Progenitor cell of endocrine pancreas (in vitro differentiated cells): ENCODE data around the gene SPEG. TPM values are rescaled to one million over a fixed set of nuclear protein-coding genes. Genes with fewer than 3 reads are reported as not detected.
"Not testable (repeated sequence)": the region's sequence is repeated elsewhere in the genome, so short reads cannot be mapped to it uniquely, and the experiment has no call there.

Experiments used
- DNase-seq: peaks from one replicate; pipeline ENCODE4 v3.0.0; 2021; ENCODE audit warnings: low spot score; ENCODE audit not compliant: unreplicated experiment
- H3K27ac Mint-ChIP-seq: 2 replicates; pipeline ENCODE4 v1.8.0; 2021; ENCODE audit warnings: mild to moderate bottlenecking, moderate library complexity, mixed read lengths
- H3K27me3 Mint-ChIP-seq: 2 replicates; pipeline ENCODE4 v1.8.0; 2021; ENCODE audit warnings: mixed read lengths
- H3K36me3 Mint-ChIP-seq: 2 replicates; pipeline ENCODE4 v1.8.0; 2022; ENCODE audit warnings: mixed read lengths; ENCODE audit not compliant: insufficient read depth
- H3K4me1 Mint-ChIP-seq: 2 replicates; pipeline ENCODE4 v1.8.0; 2021; ENCODE audit warnings: low read depth, mixed read lengths
- H3K4me3 Mint-ChIP-seq: 2 replicates; pipeline ENCODE4 v1.8.0; 2021; ENCODE audit warnings: low read depth, mild to moderate bottlenecking, moderate library complexity, mixed read lengths
- H3K9me3 Mint-ChIP-seq: 2 replicates; pipeline ENCODE4 v1.8.0; 2021; ENCODE audit warnings: low read depth, mixed read lengths
- CTCF ChIP-seq: fragments of 200-600 bp; sonication (generic); IDR thresholded peaks from one replicate; pipeline ENCODE4 v1.5.0; 2021; ENCODE audit warnings: antibody characterized with exemption, mild to moderate bottlenecking; ENCODE audit not compliant: unreplicated experiment
- total RNA-seq: library from RNA; stranded (reverse); gene quantifications from 2 replicates; pipeline ENCODE4 v1.2.1, GENCODE V29; 2021

The SPEG gene
- total RNA-seq, 1 donor from 2014 or later = 15.1 TPM

DNA sequence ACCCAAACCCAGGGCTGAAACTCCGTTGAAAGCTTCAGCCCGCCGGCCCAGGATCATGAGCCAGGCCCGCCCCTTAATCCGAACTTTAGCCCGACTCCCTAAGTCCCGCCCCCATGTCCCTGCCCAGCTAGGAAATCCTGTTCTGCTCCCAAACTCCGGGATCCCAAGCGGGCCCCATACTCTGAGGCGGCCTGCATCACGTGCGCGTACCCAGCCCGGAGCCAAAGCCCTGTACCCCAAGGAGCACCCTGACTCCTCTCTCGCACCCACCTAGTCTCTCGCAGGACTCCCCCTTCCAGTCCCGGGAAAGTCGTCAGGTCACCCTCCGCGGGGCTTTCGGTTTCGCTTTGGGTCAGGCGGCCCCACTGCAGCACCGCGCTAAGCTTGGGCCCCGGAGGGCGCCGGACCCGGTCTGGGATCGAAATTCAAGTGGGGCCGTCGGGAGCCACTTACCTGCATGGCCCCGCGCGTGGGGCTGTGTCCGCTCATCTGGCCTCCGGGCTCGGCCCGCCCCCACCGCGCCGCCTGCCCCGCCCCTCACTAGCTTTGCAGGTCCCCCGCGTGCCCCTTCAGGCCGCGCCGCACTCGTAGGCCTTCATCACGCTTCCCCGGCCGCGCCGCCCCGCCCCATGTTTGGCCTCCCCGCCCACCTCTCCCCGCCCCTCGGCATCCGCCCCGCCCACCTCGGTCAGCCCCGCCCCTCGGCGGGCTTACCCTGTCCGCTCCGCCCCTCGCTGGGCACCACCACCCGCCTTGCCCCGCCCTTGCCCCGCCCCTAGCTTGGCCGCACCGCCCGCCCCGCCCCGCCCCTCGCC lies 47.1 kb upstream of the SPEG start, which contains the start of gene DNPEP:
Gene DNPEP, minus strand, starts transcription at position 607 of the 815 bp plus-strand sequence. Its CDS starts 118 bp downstream, at position 489.
- Mint-ChIP-seq H3K36me3 (peaks cover 8% of the 10 kb centered on the region), H3K4me1 (peaks cover 3% of the 10 kb centered on the region), H3K27me3 (no peaks in the 10 kb centered on the region), H3K4me3 (peak within 1 kb of the TSS; percentile 89), H3K27ac (peak within 1 kb of the TSS; percentile 95), H3K9me3 (no peaks in the 10 kb centered on the region)
- peak; percentile 93 for DNase-seq
- no peak for TF ChIP-seq CTCF

- Mint-ChIP-seq H3K27ac (peak overlapping the region; percentile 76), H3K4me3 (peak overlapping the region; percentile 71), H3K4me1 (peaks cover 3% of the 10 kb centered on the region), H3K36me3 (peaks cover 8% of the 10 kb centered on the region), H3K27me3 (no peaks in the 10 kb centered on the region), H3K9me3 (no peaks in the 10 kb centered on the region)
- TF ChIP-seq CTCF = peak; percentile 58
- peak; percentile 97 for DNase-seq
Measured at GRCh38 chr2:219388121-219388906, 46.3 kb upstream of the SPEG start.

DNA sequence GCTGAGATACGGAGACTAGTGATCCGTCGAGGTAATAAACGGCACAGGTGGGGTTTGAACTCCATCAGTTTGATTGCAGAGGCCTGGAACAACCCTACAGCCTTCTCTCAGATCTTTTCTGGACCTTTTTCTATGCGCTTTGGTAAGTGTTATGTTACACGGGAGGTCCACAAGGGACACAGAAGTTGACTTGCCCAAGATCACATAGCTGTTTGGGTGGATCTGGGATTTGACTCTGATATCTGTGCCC lies 45.8 kb upstream of the SPEG start:
- Mint-ChIP-seq H3K4me1 (peaks cover 3% of the 10 kb centered on the region), H3K27ac (peak overlapping the region; percentile 76)

DNA sequence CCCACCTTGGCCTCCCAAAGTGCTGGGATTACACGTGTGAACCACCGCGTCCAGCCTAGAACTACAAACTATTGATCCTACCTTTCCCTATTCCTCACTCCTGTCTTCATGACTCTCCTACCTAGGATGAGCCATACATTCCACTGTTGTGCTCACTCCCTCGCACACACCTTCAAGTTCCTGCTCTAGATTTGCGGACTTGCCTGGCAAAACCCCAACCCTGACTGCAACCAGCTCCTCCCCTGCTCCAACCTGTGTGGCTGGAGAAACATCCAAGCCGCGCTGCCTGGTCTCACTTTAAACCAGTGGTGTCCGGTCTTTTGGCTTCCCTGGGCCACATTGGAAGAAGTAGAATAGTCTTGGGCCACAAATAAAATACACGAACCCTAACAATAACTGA lies 41.9 kb upstream of the SPEG start:
- Mint-ChIP-seq H3K36me3 (no peaks in the 10 kb centered on the region), H3K4me1 (peaks cover 1% of the 10 kb centered on the region), H3K27me3 (peaks cover 2% of the 10 kb centered on the region), H3K9me3 (no peaks in the 10 kb centered on the region), H3K27ac (no peak overlapping the region), H3K4me3 (no peak overlapping the region)
- DNase-seq = no peak
- no peak for TF ChIP-seq CTCF

More for the DNA sequence above, 45.8 kb upstream of the SPEG start:
- Mint-ChIP-seq H3K27me3 (no peaks in the 10 kb centered on the region), H3K36me3 (peaks cover 3% of the 10 kb centered on the region), H3K9me3 (no peaks in the 10 kb centered on the region), H3K4me3 (peak overlapping the region; percentile 71)
- DNase-seq = no peak
- TF ChIP-seq CTCF = no peak

DNA sequence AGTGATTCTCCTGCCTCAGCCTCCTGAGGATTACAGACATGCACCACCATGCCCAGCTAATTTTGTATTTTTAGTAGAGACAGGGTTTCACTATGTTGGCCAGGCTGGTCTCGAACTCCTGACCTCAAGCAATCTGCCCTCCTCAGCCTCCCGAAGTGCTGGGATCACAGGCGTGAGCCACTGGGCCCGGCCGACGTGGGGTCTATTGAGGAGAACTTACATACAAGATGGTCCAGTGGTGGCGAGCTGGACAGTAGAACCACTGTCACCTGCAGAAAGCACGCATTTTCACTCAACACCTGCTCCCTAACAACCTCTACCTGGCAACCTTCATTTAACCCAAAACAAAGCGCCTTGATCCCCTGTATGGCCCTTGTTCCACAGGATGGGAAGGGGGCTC lies 39.6 kb upstream of the SPEG start:
- H3K27me3 Mint-ChIP-seq, H3K27ac Mint-ChIP-seq, H3K4me3 Mint-ChIP-seq, DNase-seq, H3K36me3 Mint-ChIP-seq, H3K9me3 Mint-ChIP-seq: not testable (repeated sequence)
- H3K4me1 Mint-ChIP-seq = peaks cover 17% of the 10 kb centered on the region
